Brain microvascular endothelial cell (primary cell): Measurements from ENCODE around the gene KIF1B.
"Not testable (repeated sequence)": the region's sequence is repeated elsewhere in the genome, so short reads cannot be mapped to it uniquely, and the experiment has no call there.

Source experiments
- DNase-seq: peaks from one replicate; pipeline ENCODE4 v3.0.0-alpha.2; 2020
- H3K27ac ChIP-seq: fragments of 250-450 bp; sonication (Bioruptor Pico); 2 replicates; pipeline ENCODE4 v1.5.1; 2020; ENCODE audit warnings: mild to moderate bottlenecking, moderate library complexity
- H3K27me3 ChIP-seq: fragments of 250-450 bp; sonication (Bioruptor Pico); replicated peaks from 2 replicates; pipeline ENCODE4 v1.5.1; 2020; ENCODE audit warnings: mild to moderate bottlenecking
- H3K36me3 ChIP-seq: fragments of 250-450 bp; sonication (Bioruptor Pico); replicated peaks from 2 replicates; pipeline ENCODE4 v1.5.1; 2020; ENCODE audit warnings: mild to moderate bottlenecking
- H3K4me3 ChIP-seq: 2 replicates; pipeline ENCODE4 v1.5.1; 2011; ENCODE audit warnings: low read depth, mild to moderate bottlenecking, control low read depth, low read length, moderate library complexity
- CTCF ChIP-seq: IDR thresholded peaks from 2 replicates; pipeline ENCODE4 v1.5.1; 2011; ENCODE audit warnings: low read depth, mild to moderate bottlenecking, moderate library complexity, low read length, control low read depth, inconsistent platforms; ENCODE audit errors: missing control alignments
- in situ Hi-C: cut with HindIII; loops from 2 replicates; pipeline ENCODE4 v1.10.0; 2017; ENCODE audit warnings: low sequenced_read_pairs, low pct_ligation_motif_present

KIF1B gene

GRCh38 chr1:10216090-10216749, 5.8 kb downstream of the KIF1B start:
- no peak for TF ChIP-seq CTCF
- no peak overlapping the region for H3K27ac ChIP-seq
- no peaks in the 10 kb centered on the region for H3K27me3 ChIP-seq
- H3K4me3 ChIP-seq, result no peak overlapping the region
- H3K36me3 ChIP-seq, result no peaks in the 10 kb centered on the region
- no peak for DNase-seq
- in situ Hi-C loops, result no loop called here

GRCh38 chr1:10217748-10218441, 7.5 kb downstream of the KIF1B start:
- no peak for DNase-seq
- no peak for TF ChIP-seq CTCF
- Histone ChIP-seq H3K27me3 (no peaks in the 10 kb centered on the region), H3K36me3 (no peaks in the 10 kb centered on the region), H3K4me3 (no peak overlapping the region), H3K27ac (no peak overlapping the region)
- in situ Hi-C loops, result no loop called here

GRCh38 chr1:10220200-10220599, 9.8 kb downstream of the KIF1B start:
- no peak overlapping the region for H3K4me3 ChIP-seq
- TF ChIP-seq CTCF, result no peak
- no peaks in the 10 kb centered on the region for H3K27me3 ChIP-seq
- in situ Hi-C loops, result no loop called here
- H3K36me3 ChIP-seq, result no peaks in the 10 kb centered on the region
- no peak overlapping the region for H3K27ac ChIP-seq
- no peak for DNase-seq

GRCh38 chr1:10220657-10221056, 10.3 kb downstream of the KIF1B start:
- H3K27ac ChIP-seq, in situ Hi-C loops, H3K4me3 ChIP-seq, H3K36me3 ChIP-seq, H3K27me3 ChIP-seq, DNase-seq: not testable (repeated sequence)

GRCh38 chr1:10225573-10225972, 15.2 kb downstream of the KIF1B start:
- in situ Hi-C loops, result no loop called here
- DNase-seq, result peak; percentile 12

More at GRCh38 chr1:10225573-10225972, 15.2 kb downstream of the KIF1B start:
- H3K4me3 ChIP-seq, result no peak overlapping the region
- no peak overlapping the region for H3K27ac ChIP-seq
- no peaks in the 10 kb centered on the region for H3K27me3 ChIP-seq
- no peak for TF ChIP-seq CTCF
- no peaks in the 10 kb centered on the region for H3K36me3 ChIP-seq
